Endothelial cell (in vitro differentiated cells): ENCODE measurements around the gene FAM227A. TPM values are rescaled to one million over a fixed set of nuclear protein-coding genes. Genes with fewer than 3 reads are reported as not detected.

ENCODE experiments used
- DNase-seq: peaks from one replicate; pipeline ENCODE4 v3.0.0; 2021; ENCODE audit warnings: low spot score
- H3K27ac Mint-ChIP-seq: one replicate; pipeline ENCODE4 v1.8.0; 2021; ENCODE audit warnings: mixed read lengths, inconsistent platforms; ENCODE audit not compliant: unreplicated experiment
- H3K27me3 Mint-ChIP-seq: one replicate; pipeline ENCODE4 v1.8.0; 2021; ENCODE audit warnings: mild to moderate bottlenecking, moderate library complexity, mixed read lengths, inconsistent platforms; ENCODE audit not compliant: unreplicated experiment
- H3K36me3 Mint-ChIP-seq: one replicate; pipeline ENCODE4 v1.8.0; 2021; ENCODE audit warnings: mild to moderate bottlenecking, low read depth, mixed read lengths, inconsistent platforms; ENCODE audit not compliant: unreplicated experiment
- H3K4me1 Mint-ChIP-seq: one replicate; pipeline ENCODE4 v1.8.0; 2021; ENCODE audit warnings: mild to moderate bottlenecking, mixed read lengths, inconsistent platforms; ENCODE audit not compliant: unreplicated experiment
- H3K4me3 Mint-ChIP-seq: one replicate; pipeline ENCODE4 v1.8.0; 2021; ENCODE audit warnings: mild to moderate bottlenecking, mixed read lengths, inconsistent platforms; ENCODE audit not compliant: unreplicated experiment
- H3K9me3 Mint-ChIP-seq: one replicate; pipeline ENCODE4 v1.8.0; 2021; ENCODE audit warnings: mixed read lengths, inconsistent platforms; ENCODE audit not compliant: unreplicated experiment
- total RNA-seq: library from RNA; stranded (reverse); fragmentation: NEBNext Ultra II Directional; extraction: Animal tissue kit (Norgen Biotek cat#: 25700); gene quantifications from one replicate; pipeline ENCODE4 v1.2.1, GENCODE V29; 2021; ENCODE audit not compliant: unreplicated experiment
- TF ChIP-seq, protein P1 (sequence below): fragments of 200-600 bp; sonication (generic); IDR thresholded peaks from one replicate; pipeline ENCODE4 v1.5.0; 2021; ENCODE audit warnings: antibody characterized with exemption; ENCODE audit not compliant: unreplicated experiment

The FAM227A gene
- total RNA-seq, 1 donor from 2014 or later: 2.5 TPM

DNA sequence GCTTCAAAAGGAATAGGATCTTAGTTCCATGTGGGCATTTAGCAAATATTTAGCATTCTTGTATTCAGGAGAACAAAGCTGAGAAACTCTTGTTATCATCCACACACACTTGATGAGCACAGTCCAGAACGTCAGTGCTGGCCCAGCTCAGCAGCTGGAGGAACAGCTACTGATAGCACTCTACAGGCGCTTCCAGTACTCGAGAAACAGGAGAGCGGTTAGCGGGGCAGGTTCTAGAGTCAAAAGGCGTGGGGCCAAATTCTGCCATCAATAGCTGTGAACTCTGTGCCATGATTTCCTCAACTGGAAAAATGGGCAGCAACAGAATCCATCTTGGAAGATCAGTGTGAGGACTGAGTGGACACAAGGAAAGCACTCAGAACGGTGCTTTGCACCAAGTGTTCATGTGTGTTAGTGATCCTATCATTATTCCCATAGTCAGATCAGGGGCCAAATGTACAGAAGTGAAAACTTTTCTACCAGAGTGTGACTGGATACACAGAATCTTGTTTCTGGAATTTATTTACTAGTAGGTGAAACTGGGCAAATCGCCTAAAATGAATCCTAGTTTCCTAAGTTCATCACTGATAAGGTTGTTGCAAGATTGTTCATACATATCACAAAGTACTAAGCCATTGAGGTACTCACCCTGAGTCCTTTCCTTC is 41.4 kb upstream of the FAM227A start:
- no peaks in the 10 kb centered on the region for H3K9me3 Mint-ChIP-seq
- H3K27me3 Mint-ChIP-seq: peaks cover 5% of the 10 kb centered on the region
- peaks cover 47% of the 10 kb centered on the region for H3K4me1 Mint-ChIP-seq
- DNase-seq: no peak
- TF ChIP-seq, protein P1, sequence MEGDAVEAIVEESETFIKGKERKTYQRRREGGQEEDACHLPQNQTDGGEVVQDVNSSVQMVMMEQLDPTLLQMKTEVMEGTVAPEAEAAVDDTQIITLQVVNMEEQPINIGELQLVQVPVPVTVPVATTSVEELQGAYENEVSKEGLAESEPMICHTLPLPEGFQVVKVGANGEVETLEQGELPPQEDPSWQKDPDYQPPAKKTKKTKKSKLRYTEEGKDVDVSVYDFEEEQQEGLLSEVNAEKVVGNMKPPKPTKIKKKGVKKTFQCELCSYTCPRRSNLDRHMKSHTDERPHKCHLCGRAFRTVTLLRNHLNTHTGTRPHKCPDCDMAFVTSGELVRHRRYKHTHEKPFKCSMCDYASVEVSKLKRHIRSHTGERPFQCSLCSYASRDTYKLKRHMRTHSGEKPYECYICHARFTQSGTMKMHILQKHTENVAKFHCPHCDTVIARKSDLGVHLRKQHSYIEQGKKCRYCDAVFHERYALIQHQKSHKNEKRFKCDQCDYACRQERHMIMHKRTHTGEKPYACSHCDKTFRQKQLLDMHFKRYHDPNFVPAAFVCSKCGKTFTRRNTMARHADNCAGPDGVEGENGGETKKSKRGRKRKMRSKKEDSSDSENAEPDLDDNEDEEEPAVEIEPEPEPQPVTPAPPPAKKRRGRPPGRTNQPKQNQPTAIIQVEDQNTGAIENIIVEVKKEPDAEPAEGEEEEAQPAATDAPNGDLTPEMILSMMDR: no peak
- H3K4me3 Mint-ChIP-seq: peak overlapping the region; percentile 82
- H3K27ac Mint-ChIP-seq: peak overlapping the region; percentile 76
- H3K36me3 Mint-ChIP-seq: peaks cover 30% of the 10 kb centered on the region

DNA sequence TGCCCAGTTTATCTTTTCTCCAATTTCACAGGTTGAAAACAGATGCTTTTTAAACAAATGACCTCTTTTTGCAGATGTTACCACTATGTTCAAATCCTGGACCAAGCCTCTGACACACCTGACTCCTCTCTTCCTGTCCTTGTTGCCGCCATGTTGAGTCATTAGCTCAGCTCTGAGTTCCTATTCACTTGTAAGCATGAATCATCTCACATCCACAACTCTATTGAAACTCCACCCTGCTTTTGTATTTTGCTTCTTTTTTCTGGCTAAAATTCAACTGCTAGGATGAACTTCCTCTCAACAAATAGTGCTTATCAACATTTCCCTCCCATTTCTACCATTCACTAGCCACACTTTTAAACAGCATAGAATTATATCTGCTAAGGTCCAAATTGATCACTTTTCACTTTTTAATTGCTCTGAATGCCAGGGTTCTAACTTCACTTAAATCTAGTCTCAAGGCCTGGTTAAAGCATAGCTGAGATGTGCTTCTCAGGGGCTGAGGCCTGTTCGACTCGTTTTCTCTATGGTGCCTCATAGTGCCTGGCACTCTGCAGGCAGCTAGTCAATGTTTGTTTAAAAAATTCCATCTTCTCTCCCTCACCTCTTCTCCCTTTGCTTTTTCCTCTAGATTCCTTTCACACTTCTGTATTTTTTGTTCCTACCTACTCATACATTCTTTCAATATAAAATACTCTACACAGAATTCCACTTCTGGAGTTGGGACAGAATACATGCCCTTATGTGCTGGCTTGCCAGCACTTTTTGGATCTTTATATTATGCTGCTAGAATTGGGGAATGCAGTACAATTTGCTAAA is 40.6 kb upstream of the FAM227A start:
- peaks cover 33% of the 10 kb centered on the region for H3K36me3 Mint-ChIP-seq
- peaks cover 5% of the 10 kb centered on the region for H3K27me3 Mint-ChIP-seq
- H3K4me1 Mint-ChIP-seq: peaks cover 47% of the 10 kb centered on the region
- TF ChIP-seq, protein P1: no peak
- no peaks in the 10 kb centered on the region for H3K9me3 Mint-ChIP-seq
- DNase-seq: no peak
- H3K27ac Mint-ChIP-seq: no peak overlapping the region
- peak overlapping the region; percentile 82 for H3K4me3 Mint-ChIP-seq

GRCh38 chr22:38694940-38695339 is 38.7 kb upstream of the FAM227A start:
- H3K4me3 Mint-ChIP-seq: no peak overlapping the region
- H3K4me1 Mint-ChIP-seq: peaks cover 45% of the 10 kb centered on the region
- no peaks in the 10 kb centered on the region for H3K27me3 Mint-ChIP-seq
- TF ChIP-seq, protein P1: no peak
- H3K36me3 Mint-ChIP-seq: peaks cover 39% of the 10 kb centered on the region
- no peak overlapping the region for H3K27ac Mint-ChIP-seq
- no peak for DNase-seq
- H3K9me3 Mint-ChIP-seq: no peaks in the 10 kb centered on the region

DNA sequence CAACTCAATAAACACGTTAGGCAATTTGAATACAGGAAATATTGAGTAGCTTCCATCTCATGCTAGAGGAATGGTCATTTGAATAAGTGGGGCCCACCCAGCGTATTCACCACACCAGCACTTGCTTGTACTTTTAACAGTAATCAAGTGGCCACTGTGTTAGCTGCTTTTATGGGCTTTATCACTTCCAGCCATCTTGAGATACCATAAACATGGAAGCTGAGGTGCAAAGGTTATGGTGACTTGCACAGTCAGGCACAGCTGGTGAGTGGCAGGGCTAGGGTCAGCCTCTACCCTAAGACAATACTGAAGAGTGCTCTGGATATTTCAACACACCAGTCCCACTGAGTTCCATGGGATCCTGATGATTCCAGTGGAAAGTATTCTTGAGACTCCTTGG is 37.9 kb upstream of the FAM227A start:
- H3K27ac Mint-ChIP-seq: peak overlapping the region; percentile 30
- peaks cover 38% of the 10 kb centered on the region for H3K4me1 Mint-ChIP-seq
- no peak overlapping the region for H3K4me3 Mint-ChIP-seq
- DNase-seq: no peak
- no peaks in the 10 kb centered on the region for H3K27me3 Mint-ChIP-seq
- TF ChIP-seq, protein P1: no peak
- H3K36me3 Mint-ChIP-seq: peaks cover 45% of the 10 kb centered on the region
- H3K9me3 Mint-ChIP-seq: no peaks in the 10 kb centered on the region

GRCh38 chr22:38689651-38690050 is 33.5 kb upstream of the FAM227A start:
- Mint-ChIP-seq H3K27me3 (no peaks in the 10 kb centered on the region), H3K9me3 (no peaks in the 10 kb centered on the region), H3K4me1 (peaks cover 13% of the 10 kb centered on the region), H3K27ac (no peak overlapping the region), H3K4me3 (no peak overlapping the region), H3K36me3 (peaks cover 35% of the 10 kb centered on the region)
- TF ChIP-seq, protein P1: no peak
- no peak for DNase-seq
